H1 (cell line): ENCODE data around the gene AHI1.

Experiments used
- CEBPB ChIP-seq: IDR thresholded peaks from 2 replicates; pipeline ENCODE4 v1.6.1; 2012; ENCODE audit warnings: low read depth, low read length
- EP300 ChIP-seq, 2 experiments: IDR thresholded peaks; 1 replicate in 1 of 2; 2 replicates in 1 of 2; pipeline ENCODE4 v1.6.1; 2011 to 2012; ENCODE audit warnings: low read depth in 2 of 2, low read length in 2 of 2, mild to moderate bottlenecking in 2 of 2, borderline replicate concordance in 1 of 2, inconsistent platforms in 1 of 2, moderate library complexity in 1 of 2
- HDAC2 ChIP-seq, 2 experiments: fragments of 300-600 bp in 1 of 2; sonication (generic) in 1 of 2; IDR thresholded peaks; 2 replicates each; pipeline ENCODE4 v1.6.1; 2011 to 2012; ENCODE audit warnings: low read depth in 2 of 2, low read length in 2 of 2, mild to moderate bottlenecking in 2 of 2, moderate library complexity in 2 of 2, borderline replicate concordance in 1 of 2, inconsistent platforms in 1 of 2
- JUND ChIP-seq: IDR thresholded peaks from 2 replicates; pipeline ENCODE4 v1.6.1; 2011; ENCODE audit warnings: mild to moderate bottlenecking, improper control_type of control experiment, low read length
- POLR2A ChIP-seq, 2 experiments: IDR thresholded peaks; 1 replicate in 1 of 2; 2 replicates in 1 of 2; pipeline ENCODE4 v1.6.1; 2011; ENCODE audit warnings: low read depth in 2 of 2, low read length in 2 of 2, mild to moderate bottlenecking in 2 of 2; ENCODE audit errors: control extremely low read depth in 1 of 2

GRCh38 chr6:135426833-135427232 lies 70.7 kb downstream of the AHI1 start:
- TF ChIP-seq POLR2A (IDR thresholded peaks at IDR 0.05; ENCODE audit: control extremely low read depth in 1 of 2, low read depth in 2 of 2, low read length in 2 of 2) (no peak), JUND (no peak), HDAC2 (IDR thresholded peaks at IDR 0.05; ENCODE audit: borderline replicate concordance in 1 of 2, low read depth in 2 of 2, low read length in 2 of 2) (no peak), EP300 (IDR thresholded peaks at IDR 0.05; ENCODE audit: borderline replicate concordance in 1 of 2, low read depth in 2 of 2, low read length in 2 of 2) (no peak), CEBPB (no peak)
